ENCODE data around the gene CLRN2. TPM values are rescaled to one million over a fixed set of nuclear protein-coding genes. Genes with fewer than 3 reads are reported as not detected.

CLRN2 gene
- total and polyA plus RNA-seq, 9 of the 15 experiments (the other 6 are each of a cell fraction or from before 2014, with no cell fraction given) = not detected

GRCh38 chr4:17517664-17518063 is 2.7 kb downstream of the CLRN2 start (continued):
- TF ChIP-seq, protein P1, sequence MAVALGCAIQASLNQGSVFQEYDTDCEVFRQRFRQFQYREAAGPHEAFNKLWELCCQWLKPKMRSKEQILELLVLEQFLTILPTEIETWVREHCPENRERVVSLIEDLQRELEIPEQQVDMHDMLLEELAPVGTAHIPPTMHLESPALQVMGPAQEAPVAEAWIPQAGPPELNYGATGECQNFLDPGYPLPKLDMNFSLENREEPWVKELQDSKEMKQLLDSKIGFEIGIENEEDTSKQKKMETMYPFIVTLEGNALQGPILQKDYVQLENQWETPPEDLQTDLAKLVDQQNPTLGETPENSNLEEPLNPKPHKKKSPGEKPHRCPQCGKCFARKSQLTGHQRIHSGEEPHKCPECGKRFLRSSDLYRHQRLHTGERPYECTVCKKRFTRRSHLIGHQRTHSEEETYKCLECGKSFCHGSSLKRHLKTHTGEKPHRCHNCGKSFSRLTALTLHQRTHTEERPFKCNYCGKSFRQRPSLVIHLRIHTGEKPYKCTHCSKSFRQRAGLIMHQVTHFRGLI (CRISPR knock-in tag; IDR thresholded peaks at IDR 0.05) = no peak
- TF ChIP-seq SRSF3 (IDR thresholded peaks at IDR 0.05; ENCODE audit: insufficient read depth, low read length) = no peak
- TF ChIP-seq ZNF511 (CRISPR knock-in tag; IDR thresholded peaks at IDR 0.05) = no peak
- TF ChIP-seq JUND (IDR thresholded peaks at IDR 0.05; ENCODE audit: borderline replicate concordance, low read depth, low read length) = no peak
- no peak for TF ChIP-seq JUND (tag; IDR thresholded peaks at IDR 0.05; ENCODE audit: borderline replicate concordance, low read depth, low read length)
- TF ChIP-seq, protein P2, sequence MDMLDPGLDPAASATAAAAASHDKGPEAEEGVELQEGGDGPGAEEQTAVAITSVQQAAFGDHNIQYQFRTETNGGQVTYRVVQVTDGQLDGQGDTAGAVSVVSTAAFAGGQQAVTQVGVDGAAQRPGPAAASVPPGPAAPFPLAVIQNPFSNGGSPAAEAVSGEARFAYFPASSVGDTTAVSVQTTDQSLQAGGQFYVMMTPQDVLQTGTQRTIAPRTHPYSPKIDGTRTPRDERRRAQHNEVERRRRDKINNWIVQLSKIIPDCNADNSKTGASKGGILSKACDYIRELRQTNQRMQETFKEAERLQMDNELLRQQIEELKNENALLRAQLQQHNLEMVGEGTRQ (CRISPR knock-in tag; IDR thresholded peaks at IDR 0.05) = no peak
- TF ChIP-seq, protein P3, sequence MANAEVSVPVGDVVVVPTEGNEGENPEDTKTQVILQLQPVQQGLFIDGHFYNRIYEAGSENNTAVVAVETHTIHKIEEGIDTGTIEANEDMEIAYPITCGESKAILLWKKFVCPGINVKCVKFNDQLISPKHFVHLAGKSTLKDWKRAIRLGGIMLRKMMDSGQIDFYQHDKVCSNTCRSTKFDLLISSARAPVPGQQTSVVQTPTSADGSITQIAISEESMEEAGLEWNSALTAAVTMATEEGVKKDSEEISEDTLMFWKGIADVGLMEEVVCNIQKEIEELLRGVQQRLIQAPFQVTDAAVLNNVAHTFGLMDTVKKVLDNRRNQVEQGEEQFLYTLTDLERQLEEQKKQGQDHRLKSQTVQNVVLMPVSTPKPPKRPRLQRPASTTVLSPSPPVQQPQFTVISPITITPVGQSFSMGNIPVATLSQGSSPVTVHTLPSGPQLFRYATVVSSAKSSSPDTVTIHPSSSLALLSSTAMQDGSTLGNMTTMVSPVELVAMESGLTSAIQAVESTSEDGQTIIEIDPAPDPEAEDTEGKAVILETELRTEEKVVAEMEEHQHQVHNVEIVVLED (CRISPR knock-in tag; IDR thresholded peaks at IDR 0.05) = no peak

Measured in K562 (cell line).